IPS-18a (cell line): Measurements from ENCODE around the gene THUMPD3.

ENCODE experiments used
- H3K27ac ChIP-seq: one replicate; pipeline ENCODE4 v1.5.1; 2013; ENCODE audit warnings: low read length
- H3K27me3 ChIP-seq: one replicate; pipeline ENCODE4 v1.6.1; 2013; ENCODE audit warnings: mild to moderate bottlenecking, low read length; ENCODE audit not compliant: control insufficient read depth, insufficient read depth
- H3K36me3 ChIP-seq: one replicate; pipeline ENCODE4 v1.6.1; 2013; ENCODE audit warnings: low read depth, low read length; ENCODE audit not compliant: control insufficient read depth
- H3K4me1 ChIP-seq: one replicate; pipeline ENCODE4 v1.6.1; 2013; ENCODE audit warnings: low read depth, low read length; ENCODE audit not compliant: control insufficient read depth
- H3K4me3 ChIP-seq: one replicate; pipeline ENCODE4 v1.5.1; 2013; ENCODE audit warnings: low read length
- H3K9ac ChIP-seq: one replicate; pipeline ENCODE4 v1.6.1; 2013; ENCODE audit warnings: mild to moderate bottlenecking, low read length, moderate library complexity
- H3K9me3 ChIP-seq: one replicate; pipeline ENCODE4 v1.6.1; 2013; ENCODE audit warnings: low read depth, low read length; ENCODE audit not compliant: control insufficient read depth

The THUMPD3 gene

DNA sequence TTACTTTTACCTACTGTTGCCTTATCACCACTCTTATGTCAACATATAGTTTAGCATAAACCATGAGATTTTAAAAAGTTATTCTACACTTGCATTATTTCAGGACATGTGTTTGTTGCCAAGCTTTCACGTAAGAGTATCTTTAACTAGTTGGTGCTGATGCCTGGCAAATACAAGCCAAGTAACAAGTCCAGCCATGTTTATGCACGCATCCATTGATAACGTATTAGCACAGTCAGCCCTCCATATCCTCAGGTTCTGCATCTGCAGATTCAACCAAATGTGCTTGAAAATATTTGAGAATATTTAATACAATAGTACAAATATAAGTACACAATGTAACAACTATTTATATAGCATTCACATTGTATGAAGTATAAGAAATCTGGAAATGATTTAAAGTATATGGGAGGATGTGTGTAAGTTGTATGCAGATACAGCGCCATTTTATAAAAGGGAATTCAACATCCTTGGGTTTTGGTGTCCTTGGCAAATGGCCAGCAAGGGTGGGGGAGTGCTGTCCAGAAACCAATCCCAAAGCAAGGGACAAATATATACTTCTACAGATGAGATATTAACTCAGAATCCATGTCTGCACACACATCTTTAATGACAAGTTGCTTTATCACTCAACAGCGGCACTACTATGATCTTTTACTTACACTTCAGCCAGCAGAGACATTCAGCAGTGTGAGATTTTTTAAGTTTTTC lies 25.9 kb downstream of the THUMPD3 start:
- Histone ChIP-seq H3K9me3 (no peaks in the 10 kb centered on the region), H3K27me3 (no peaks in the 10 kb centered on the region), H3K4me3 (no peak overlapping the region), H3K4me1 (no peaks in the 10 kb centered on the region), H3K27ac (no peak overlapping the region), H3K36me3 (peaks cover 97% of the 10 kb centered on the region), H3K9ac (no peak overlapping the region)

DNA sequence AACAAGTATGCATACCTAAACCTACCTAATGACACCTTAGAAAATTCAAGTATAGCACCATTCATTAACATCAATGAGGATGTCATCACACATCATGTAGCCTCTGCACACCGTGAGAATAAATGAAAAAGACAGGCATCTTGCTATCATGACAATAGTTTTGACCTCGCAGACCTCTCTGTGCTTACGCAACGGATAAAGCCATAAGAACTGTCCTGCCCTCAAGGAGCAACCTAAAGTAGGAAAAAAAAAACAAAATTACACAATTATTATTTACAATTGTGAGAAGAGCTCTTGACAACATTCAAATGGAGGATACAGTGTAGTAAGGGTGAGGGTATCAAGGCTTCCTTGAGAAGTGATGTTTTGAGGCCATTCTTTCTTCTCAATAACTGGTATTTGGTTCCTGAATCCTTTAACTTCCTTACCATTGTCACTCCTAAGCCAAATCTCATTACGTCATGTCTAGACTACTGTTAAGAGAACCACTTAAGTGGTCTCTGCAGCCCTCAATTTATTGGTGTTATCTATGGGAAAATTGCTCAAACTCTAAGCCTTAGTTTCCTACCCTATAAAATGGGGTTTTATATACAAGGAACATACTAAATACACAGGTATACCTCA lies 27.5 kb downstream of the THUMPD3 start:
- no peaks in the 10 kb centered on the region for H3K9me3 ChIP-seq
- peaks cover 97% of the 10 kb centered on the region for H3K36me3 ChIP-seq
- H3K4me1 ChIP-seq, result peaks cover 6% of the 10 kb centered on the region
- H3K27me3 ChIP-seq, result no peaks in the 10 kb centered on the region
- no peak overlapping the region for H3K27ac ChIP-seq
- H3K9ac ChIP-seq, result no peak overlapping the region
- no peak overlapping the region for H3K4me3 ChIP-seq

DNA sequence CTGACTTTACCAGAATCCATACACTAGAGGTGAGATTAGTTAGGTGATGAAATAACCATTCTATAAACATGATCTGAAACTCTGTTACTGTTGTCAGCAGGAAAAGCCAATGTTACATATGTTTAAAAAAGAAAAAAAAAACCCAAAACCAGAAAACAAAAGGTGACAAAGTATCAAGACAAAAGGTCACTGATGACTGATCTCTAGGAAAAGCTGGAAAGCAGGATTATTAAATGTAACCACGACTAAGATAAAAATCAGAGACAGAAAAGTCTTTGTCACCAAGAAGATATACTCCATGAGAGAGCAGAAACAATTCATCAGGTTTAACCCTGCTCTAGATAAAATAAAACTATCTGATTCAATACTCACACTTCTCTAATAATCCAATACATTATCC lies 29.2 kb downstream of the THUMPD3 start:
- Histone ChIP-seq H3K36me3 (peaks cover 86% of the 10 kb centered on the region), H3K4me1 (peaks cover 11% of the 10 kb centered on the region), H3K27me3 (no peaks in the 10 kb centered on the region), H3K9ac (no peak overlapping the region), H3K4me3 (no peak overlapping the region), H3K9me3 (no peaks in the 10 kb centered on the region), H3K27ac (no peak overlapping the region)

DNA sequence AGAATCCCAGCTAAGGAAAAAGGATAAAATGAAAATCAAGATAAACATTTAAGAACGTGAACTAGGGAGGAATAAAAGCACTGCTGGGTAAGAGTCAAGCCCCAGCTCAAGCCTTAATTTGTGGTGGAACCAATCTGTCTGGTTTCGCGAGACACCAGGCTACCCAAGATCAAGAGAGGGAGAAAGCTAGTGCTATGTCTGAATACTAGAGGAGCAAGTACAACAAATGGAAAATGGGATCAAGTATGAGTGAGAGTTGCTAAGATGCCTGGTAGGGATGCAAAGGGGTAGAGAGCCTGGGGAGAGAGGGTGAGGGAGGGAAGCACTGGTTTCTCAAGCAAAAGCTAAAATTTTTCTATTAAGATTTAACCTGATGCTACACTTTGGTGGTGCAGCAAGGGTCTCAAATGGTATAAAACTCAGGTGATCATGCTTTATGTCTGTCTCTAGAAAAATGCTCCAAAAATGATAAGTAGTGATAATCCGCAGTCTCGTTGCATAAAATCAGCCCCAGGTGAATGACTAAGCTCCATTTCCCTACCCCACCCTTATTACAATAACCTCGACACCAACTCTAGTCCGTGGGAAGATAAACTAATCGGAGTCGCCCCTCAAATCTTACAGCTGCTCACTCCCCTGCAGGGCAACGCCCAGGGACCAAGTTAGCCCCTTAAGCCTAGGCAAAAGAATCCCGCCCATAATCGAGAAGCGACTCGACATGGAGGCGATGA lies 32.9 kb downstream of the THUMPD3 start:
- Histone ChIP-seq H3K27me3 (no peaks in the 10 kb centered on the region), H3K36me3 (peaks cover 50% of the 10 kb centered on the region), H3K9ac (peak overlapping the region; percentile 95), H3K27ac (peak overlapping the region; percentile 67), H3K4me1 (peaks cover 23% of the 10 kb centered on the region), H3K9me3 (no peaks in the 10 kb centered on the region), H3K4me3 (peak overlapping the region; percentile 97)

DNA sequence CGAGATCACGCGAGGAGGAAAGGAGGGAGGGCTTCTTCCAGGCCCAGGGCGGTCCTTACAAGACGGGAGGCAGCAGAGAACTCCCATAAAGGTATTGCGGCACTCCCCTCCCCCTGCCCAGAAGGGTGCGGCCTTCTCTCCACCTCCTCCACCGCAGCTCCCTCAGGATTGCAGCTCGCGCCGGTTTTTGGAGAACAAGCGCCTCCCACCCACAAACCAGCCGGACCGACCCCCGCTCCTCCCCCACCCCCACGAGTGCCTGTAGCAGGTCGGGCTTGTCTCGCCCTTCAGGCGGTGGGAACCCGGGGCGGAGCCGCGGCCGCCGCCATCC lies 33.4 kb downstream of the THUMPD3 start:
- H3K27me3 ChIP-seq, result no peaks in the 10 kb centered on the region
- H3K9ac ChIP-seq, result peak overlapping the region; percentile 95
- H3K36me3 ChIP-seq, result peaks cover 44% of the 10 kb centered on the region
- peaks cover 28% of the 10 kb centered on the region for H3K4me1 ChIP-seq
- H3K4me3 ChIP-seq, result peak overlapping the region; percentile 97
- no peaks in the 10 kb centered on the region for H3K9me3 ChIP-seq
- peak overlapping the region; percentile 67 for H3K27ac ChIP-seq

DNA sequence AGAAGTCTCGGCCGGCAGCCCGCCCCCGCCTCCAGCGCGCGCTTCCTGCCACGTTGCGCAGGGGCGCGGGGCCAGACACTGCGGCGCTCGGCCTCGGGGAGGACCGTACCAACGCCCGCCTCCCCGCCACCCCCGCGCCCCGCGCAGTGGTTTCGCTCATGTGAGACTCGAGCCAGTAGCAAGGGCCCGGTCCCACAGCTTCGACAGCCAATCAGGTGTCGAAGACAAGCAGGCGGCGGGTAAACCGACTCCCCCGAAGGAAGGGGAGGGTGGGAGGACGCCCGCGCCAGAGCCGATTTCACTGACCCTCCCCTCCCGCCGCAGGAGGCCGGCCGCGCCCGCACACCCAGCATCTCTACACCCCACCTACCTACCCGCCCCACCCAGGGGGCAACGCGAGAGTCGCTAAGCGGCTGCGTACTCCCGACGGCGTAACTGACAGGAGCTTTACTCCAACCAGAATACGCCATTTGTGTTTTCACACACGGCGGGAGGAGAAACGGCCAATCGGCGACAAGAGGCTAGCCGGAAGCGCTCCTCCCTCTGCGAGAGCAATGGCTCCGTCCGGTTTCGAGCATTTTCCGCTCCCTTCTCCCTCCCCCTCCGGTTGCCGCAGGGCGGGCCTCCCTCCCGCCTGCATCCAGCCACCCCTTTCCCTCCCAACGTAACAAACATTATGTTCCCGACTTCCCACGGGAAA lies 33.9 kb downstream of the THUMPD3 start:
- Histone ChIP-seq H3K27me3 (no peaks in the 10 kb centered on the region), H3K27ac (peak overlapping the region; percentile 97), H3K4me1 (peaks cover 33% of the 10 kb centered on the region), H3K36me3 (peaks cover 39% of the 10 kb centered on the region), H3K9ac (peak overlapping the region; percentile 95), H3K9me3 (no peaks in the 10 kb centered on the region), H3K4me3 (peak overlapping the region; percentile 97)

DNA sequence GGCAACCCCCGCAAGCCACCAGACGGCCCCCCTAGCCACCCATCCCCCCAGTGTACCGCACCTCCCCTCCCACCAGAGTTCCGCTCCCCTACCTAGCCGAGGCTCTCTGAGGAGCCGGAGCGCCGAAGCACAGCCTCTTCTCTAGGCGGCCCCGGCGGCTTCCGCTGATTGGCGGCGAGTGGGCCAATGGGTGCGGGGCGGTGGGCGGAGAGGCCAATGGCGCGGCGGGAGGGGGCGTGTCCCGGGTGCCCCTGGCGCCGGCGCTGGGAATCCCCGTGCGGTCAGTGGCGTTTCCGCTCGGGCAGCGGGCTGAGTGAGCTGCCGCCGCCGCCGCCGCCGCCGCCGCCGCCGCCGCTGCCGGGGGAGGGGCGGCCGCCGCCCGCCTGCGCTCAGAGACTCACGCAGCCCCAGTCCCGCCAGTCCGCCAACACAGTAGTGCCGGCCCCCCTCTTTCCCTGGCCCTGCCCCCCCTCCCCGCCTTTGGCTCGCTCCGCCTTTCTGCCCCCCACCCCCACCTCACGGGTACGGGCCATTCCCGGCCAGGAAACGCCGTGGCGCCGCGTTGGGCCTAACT lies 34.6 kb downstream of the THUMPD3 start, which contains the start of gene SETD5:
TSS of gene SETD5 (plus strand) at position 284 of the 574 bp plus-strand sequence. CDS start 31,324 bp downstream, outside the sequence.
- peaks cover 39% of the 10 kb centered on the region for H3K4me1 ChIP-seq
- H3K27ac ChIP-seq, result peak within 1 kb of the TSS; percentile 97
- H3K36me3 ChIP-seq, result peaks cover 33% of the 10 kb centered on the region
- H3K4me3 ChIP-seq, result peak within 1 kb of the TSS; percentile 97
- no peaks in the 10 kb centered on the region for H3K9me3 ChIP-seq
- peak within 1 kb of the TSS; percentile 95 for H3K9ac ChIP-seq
- no peaks in the 10 kb centered on the region for H3K27me3 ChIP-seq

DNA sequence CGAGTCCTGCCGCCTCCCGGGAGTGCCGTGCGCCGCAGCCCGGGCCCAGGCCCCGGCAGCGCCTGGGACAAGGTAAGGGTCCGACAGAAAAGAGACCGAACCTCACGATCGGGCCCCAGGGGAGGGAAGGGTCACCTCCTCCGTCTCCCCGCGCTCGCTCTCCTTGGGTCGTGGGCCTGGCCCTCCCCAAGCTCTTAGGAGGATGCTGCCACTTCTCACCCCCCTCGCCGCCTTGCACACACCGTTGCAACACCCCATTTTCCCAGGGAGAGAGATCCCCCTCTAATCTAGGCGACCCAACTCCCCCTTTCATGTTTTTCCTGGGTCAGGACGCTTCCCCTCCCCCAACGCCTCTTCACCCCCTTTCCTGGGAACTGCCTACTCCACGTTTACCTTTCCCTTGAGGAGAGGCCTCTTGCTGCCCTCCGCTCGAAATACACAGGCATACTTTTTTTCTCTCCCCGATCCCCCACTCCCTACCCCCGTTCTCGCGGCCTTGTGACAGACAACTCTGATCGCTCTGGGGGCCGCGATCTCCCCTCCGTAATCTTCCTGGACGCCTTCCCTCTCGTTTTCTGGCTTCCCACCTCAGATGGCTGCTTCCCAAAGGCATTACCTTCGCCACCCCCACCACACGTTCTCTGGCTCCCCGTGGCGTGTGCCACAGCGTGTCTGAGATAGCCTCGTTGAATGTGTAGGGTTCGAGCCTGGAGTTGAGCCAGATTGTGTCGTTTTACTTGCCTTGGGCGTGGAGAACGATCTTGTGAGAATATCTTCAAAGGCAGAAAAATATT lies 35.2 kb downstream of the THUMPD3 start:
- H3K36me3 ChIP-seq, result peaks cover 26% of the 10 kb centered on the region
- peaks cover 45% of the 10 kb centered on the region for H3K4me1 ChIP-seq
- H3K9me3 ChIP-seq, result no peaks in the 10 kb centered on the region

DNA sequence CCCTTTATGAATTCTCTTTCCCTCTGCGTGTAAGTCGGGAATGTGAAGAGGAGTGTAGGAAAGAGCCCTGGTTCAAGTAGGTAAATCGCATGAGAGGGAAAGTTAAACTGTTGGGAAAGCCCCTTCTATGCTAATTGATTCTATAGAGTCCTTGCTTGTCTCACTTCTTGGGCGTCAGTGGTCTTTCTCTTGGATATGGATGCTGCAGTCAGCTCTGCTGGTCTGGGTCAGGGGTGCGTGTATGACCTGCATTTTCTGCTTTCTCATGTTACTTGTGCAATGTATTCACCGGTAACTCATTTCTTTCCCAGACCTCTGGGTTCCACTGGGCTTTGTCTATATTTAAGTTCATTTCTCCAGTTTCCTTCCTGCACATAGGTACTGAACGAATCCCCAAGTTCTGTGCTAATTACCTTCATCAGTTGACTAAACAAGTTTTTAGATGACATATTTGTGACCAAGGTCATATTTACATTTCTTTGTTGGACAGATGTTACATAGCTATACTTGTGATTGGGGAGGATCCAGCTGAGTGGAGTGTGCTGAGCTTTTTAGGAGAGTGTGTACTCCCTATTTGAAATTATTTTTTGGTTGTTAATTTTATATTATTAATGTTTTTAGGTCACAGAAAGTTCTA lies 36.0 kb downstream of the THUMPD3 start:
- no peaks in the 10 kb centered on the region for H3K27me3 ChIP-seq
- peak overlapping the region; percentile 89 for H3K9ac ChIP-seq
- H3K4me3 ChIP-seq, result peak overlapping the region; percentile 83
- peak overlapping the region; percentile 83 for H3K27ac ChIP-seq
- peaks cover 52% of the 10 kb centered on the region for H3K4me1 ChIP-seq
- no peaks in the 10 kb centered on the region for H3K9me3 ChIP-seq
- H3K36me3 ChIP-seq, result peaks cover 19% of the 10 kb centered on the region

More for the DNA sequence above, 35.2 kb downstream of the THUMPD3 start:
- peak overlapping the region; percentile 83 for H3K27ac ChIP-seq
- H3K27me3 ChIP-seq, result no peaks in the 10 kb centered on the region
- peak overlapping the region; percentile 89 for H3K9ac ChIP-seq
- H3K4me3 ChIP-seq, result peak overlapping the region; percentile 83

DNA sequence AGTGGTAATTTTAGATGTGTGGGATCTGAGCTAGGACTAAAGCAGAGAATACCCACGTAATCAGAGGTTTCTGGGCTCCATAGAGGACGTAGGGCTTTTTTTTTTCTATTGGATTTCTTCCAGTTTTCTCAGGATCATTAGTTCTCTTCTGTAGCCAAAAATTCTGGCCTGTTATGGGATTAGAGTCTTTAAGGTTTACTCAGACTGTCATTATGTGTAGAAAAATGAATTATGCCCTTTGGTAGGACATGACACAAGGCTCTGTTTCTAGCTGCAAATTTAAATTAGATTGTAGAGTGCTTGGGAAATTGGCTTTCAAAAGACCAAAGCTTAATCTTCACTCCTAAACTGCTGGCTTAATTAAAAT lies 36.5 kb downstream of the THUMPD3 start:
- Histone ChIP-seq H3K36me3 (peaks cover 14% of the 10 kb centered on the region), H3K27me3 (no peaks in the 10 kb centered on the region), H3K9me3 (no peaks in the 10 kb centered on the region), H3K4me1 (peaks cover 57% of the 10 kb centered on the region), H3K9ac (peak overlapping the region; percentile 89), H3K4me3 (peak overlapping the region; percentile 83), H3K27ac (peak overlapping the region; percentile 83)
